IMR-90 (cell line): ENCODE results near the gene ZNF268. TPM values are rescaled to one million over a fixed set of nuclear protein-coding genes. Genes with fewer than 3 reads are reported as not detected.

Experiments used
- ATAC-seq: fragments of 200-7000 bp; cut with Tn5 transposase; 2 replicates; pipeline ENCODE4 v1.9.1; 2020; ENCODE audit warnings: low read depth, mild to moderate bottlenecking, moderate library complexity
- BruUV-seq: library from RNA; stranded (reverse); fragments of 400-500 nt; replicated peaks from 2 replicates; lab custom pipeline; 2021; lab: Mats Ljungman, UMichigan
- CTCF ChIA-PET: fragments of 300-600 bp; formaldehyde crosslinking; extraction: SDS; loops from one replicate; lab custom pipeline; 2021; ENCODE audit warnings: antibody characterized with exemption; lab: Yijun Ruan, JAX
- POLR2A ChIA-PET: fragments of 300-600 bp; sonication (Branson Sonifier 250); formaldehyde crosslinking; loops from one replicate; lab custom pipeline; 2022; ENCODE audit warnings: antibody characterized with exemption; ENCODE audit not compliant: unreplicated experiment; lab: Charles Lee
- DNase-seq: peaks from one replicate; pipeline ENCODE4 v3.0.0; 2013
- H2AFZ ChIP-seq: replicated peaks from 2 replicates; pipeline ENCODE3; 2013; ENCODE audit warnings: low read length, mild to moderate bottlenecking; ENCODE audit not compliant: poor library complexity
- H2AK5ac ChIP-seq: 2 replicates; pipeline ENCODE4 v1.6.1; 2013; ENCODE audit warnings: low read depth, low read length, inconsistent platforms
- H2AK9ac ChIP-seq: replicated peaks from 2 replicates; pipeline ENCODE3; 2013; ENCODE audit warnings: mild to moderate bottlenecking, low read depth, low read length, moderate library complexity; ENCODE audit not compliant: poor library complexity
- H2BK120ac ChIP-seq: 2 replicates; pipeline ENCODE4 v1.6.1; 2013; ENCODE audit warnings: low read depth, low read length, inconsistent platforms
- H2BK15ac ChIP-seq: 3 replicates; pipeline ENCODE4 v1.6.1; 2013; ENCODE audit warnings: low read depth, low read length, inconsistent platforms
- H2BK20ac ChIP-seq: 2 replicates; pipeline ENCODE4 v1.6.1; 2013; ENCODE audit warnings: low read depth, mild to moderate bottlenecking, inconsistent platforms, low read length, moderate library complexity
- H2BK5ac ChIP-seq: 2 replicates; pipeline ENCODE4 v1.6.1; 2013; ENCODE audit warnings: mild to moderate bottlenecking, low read depth, low read length, inconsistent platforms; ENCODE audit not compliant: poor library complexity, severe bottlenecking
- H3K14ac ChIP-seq: replicated peaks from 2 replicates; pipeline ENCODE4 v1.6.1; 2013; ENCODE audit warnings: low read depth, low read length, inconsistent platforms
- H3K18ac ChIP-seq: 2 replicates; pipeline ENCODE4 v1.6.1; 2013; ENCODE audit warnings: low read depth, low read length, control low read depth
- H3K23ac ChIP-seq: 2 replicates; pipeline ENCODE4 v1.6.1; 2013; ENCODE audit warnings: low read depth, low read length, inconsistent platforms
- H3K27ac ChIP-seq: 2 replicates; pipeline ENCODE4 v1.5.1; 2013; ENCODE audit warnings: mild to moderate bottlenecking, control low read depth, low read length; ENCODE audit not compliant: insufficient read depth
- H3K27me3 ChIP-seq: 2 replicates; pipeline ENCODE4 v1.6.1; 2013; ENCODE audit warnings: low read length; ENCODE audit not compliant: control insufficient read depth, insufficient read depth
- H3K36me3 ChIP-seq: 2 replicates; pipeline ENCODE4 v1.6.1; 2013; ENCODE audit warnings: low read length, mixed read lengths; ENCODE audit not compliant: control insufficient read depth, insufficient read depth
- H3K4ac ChIP-seq: 2 replicates; pipeline ENCODE4 v1.6.1; 2013; ENCODE audit warnings: low read depth, low read length, inconsistent platforms
- H3K4me1 ChIP-seq: 2 replicates; pipeline ENCODE4 v1.6.1; 2013; ENCODE audit warnings: low read length, mixed read lengths; ENCODE audit not compliant: control insufficient read depth, insufficient read depth
- H3K4me2 ChIP-seq: 2 replicates; pipeline ENCODE4 v1.6.1; 2013; ENCODE audit warnings: low read depth, mild to moderate bottlenecking, control low read depth, low read length, moderate library complexity
- H3K4me3 ChIP-seq: 2 replicates; pipeline ENCODE4 v1.5.1; 2013; ENCODE audit warnings: low read depth, mild to moderate bottlenecking, control low read depth, low read length, moderate library complexity; ENCODE audit not compliant: insufficient read depth
- H3K56ac ChIP-seq: 2 replicates; pipeline ENCODE4 v1.6.1; 2013; ENCODE audit warnings: low read length, inconsistent platforms; ENCODE audit not compliant: insufficient read depth; ENCODE audit errors: extremely low read depth
- H3K79me1 ChIP-seq, 2 experiments: 2 replicates each; pipeline ENCODE4 v1.6.1; 2013; ENCODE audit warnings: low read length in 2 of 2, inconsistent platforms in 1 of 2, low read depth in 1 of 2
- H3K9ac ChIP-seq: 2 replicates; pipeline ENCODE4 v1.6.1; 2013; ENCODE audit warnings: low read depth, low read length, control low read depth
- H3K9me1 ChIP-seq: 2 replicates; pipeline ENCODE4 v1.6.1; 2013; ENCODE audit warnings: low read length, inconsistent platforms; ENCODE audit not compliant: insufficient read depth
- H3K9me3 ChIP-seq: 2 replicates; pipeline ENCODE4 v1.6.1; 2013; ENCODE audit warnings: low read length; ENCODE audit not compliant: control insufficient read depth, insufficient read depth
- H4K20me1 ChIP-seq: 2 replicates; pipeline ENCODE4 v1.6.1; 2013; ENCODE audit warnings: low read length, inconsistent platforms; ENCODE audit not compliant: insufficient read depth
- H4K5ac ChIP-seq: 2 replicates; pipeline ENCODE4 v1.6.1; 2013; ENCODE audit warnings: mild to moderate bottlenecking, low read depth, low read length, control low read depth
- H4K8ac ChIP-seq, 2 experiments: 2 replicates each; pipeline ENCODE4 v1.6.1; 2013; ENCODE audit warnings: low read depth in 2 of 2, low read length in 2 of 2, control low read depth in 1 of 2, inconsistent platforms in 1 of 2
- H4K91ac ChIP-seq: 2 replicates; pipeline ENCODE4 v1.6.1; 2013; ENCODE audit warnings: low read depth, low read length, inconsistent platforms; ENCODE audit not compliant: insufficient read depth
- CEBPB ChIP-seq: IDR thresholded peaks from 2 replicates; pipeline ENCODE4 v1.6.1; 2012; ENCODE audit warnings: low read depth, low read length, improper control_type of control experiment
- CHD1 ChIP-seq: IDR thresholded peaks from 2 replicates; pipeline ENCODE4 v1.6.1; 2012; ENCODE audit warnings: low read depth, low read length, improper control_type of control experiment
- CTCF ChIP-seq: conservative IDR thresholded peaks from 2 replicates; pipeline ENCODE4 v1.5.1; 2012; ENCODE audit warnings: mild to moderate bottlenecking, low read depth, low read length, improper control_type of control experiment
- ELK1 ChIP-seq: fragments of 150-350 bp; IDR thresholded peaks from 2 replicates; pipeline ENCODE4 v1.6.1; 2016; ENCODE audit warnings: low read depth, mild to moderate bottlenecking, low read length, moderate library complexity, borderline replicate concordance
- FOS ChIP-seq: fragments of 150-350 bp; IDR thresholded peaks from 2 replicates; pipeline ENCODE4 v1.6.1; 2016; ENCODE audit warnings: low read depth, low read length
- MAFK ChIP-seq: IDR thresholded peaks from 2 replicates; pipeline ENCODE4 v1.6.1; 2012; ENCODE audit warnings: low read depth, low read length, improper control_type of control experiment
- MAZ ChIP-seq: IDR thresholded peaks from 2 replicates; pipeline ENCODE4 v1.6.1; 2012; ENCODE audit warnings: low read depth, mild to moderate bottlenecking, low read length, improper control_type of control experiment, moderate library complexity, borderline replicate concordance
- MXI1 ChIP-seq: IDR thresholded peaks from 2 replicates; pipeline ENCODE4 v1.6.1; 2012; ENCODE audit warnings: low read depth, mild to moderate bottlenecking, low read length, moderate library complexity, borderline replicate concordance
- NFE2L2 ChIP-seq: fragments of 150-350 bp; IDR thresholded peaks from 2 replicates; pipeline ENCODE4 v1.6.1; 2016; ENCODE audit warnings: low read depth, mild to moderate bottlenecking, low read length
- POLR2A ChIP-seq: IDR thresholded peaks from 2 replicates; pipeline ENCODE4 v1.6.1; 2012; ENCODE audit warnings: mild to moderate bottlenecking, low read depth, low read length
- RAD21 ChIP-seq: IDR thresholded peaks from 2 replicates; pipeline ENCODE4 v1.6.1; 2012; ENCODE audit warnings: low read length, improper control_type of control experiment
- RCOR1 ChIP-seq: IDR thresholded peaks from 2 replicates; pipeline ENCODE4 v1.6.1; 2012; ENCODE audit warnings: mild to moderate bottlenecking, low read length, improper control_type of control experiment; ENCODE audit not compliant: insufficient replicate concordance
- RFX5 ChIP-seq: IDR thresholded peaks from 2 replicates; pipeline ENCODE4 v1.8.0; 2012; ENCODE audit warnings: low read depth, mild to moderate bottlenecking, low read length, moderate library complexity
- SMC3 ChIP-seq: fragments of 150-350 bp; IDR thresholded peaks from 2 replicates; pipeline ENCODE4 v1.6.1; 2016; ENCODE audit warnings: low read depth, mild to moderate bottlenecking, antibody characterized with exemption, low read length, moderate library complexity
- USF2 ChIP-seq: fragments of 150-350 bp; IDR thresholded peaks from 2 replicates; pipeline ENCODE4 v1.6.1; 2017; ENCODE audit warnings: mild to moderate bottlenecking, antibody characterized with exemption, low read length, low read depth
- WGBS, 2 experiments: methylation state at CpG; one replicate each; pipeline versions ENCODE4 v1.1.5 to v1.1.7; 2013; ENCODE audit warnings: missing lambda C conversion rate in 2 of 2; ENCODE audit not compliant: insufficient read length in 1 of 2; ENCODE audit errors: extremely low coverage in 2 of 2; 5-methylcytosine and 5-hydroxymethylcytosine counted together
- dilution Hi-C: fragments of 300-500 bp; cut with HindIII; formaldehyde crosslinking; loops from one replicate; pipeline ENCODE4 v1.14.3; 2018; ENCODE audit warnings: low sequenced_read_pairs; ENCODE audit not compliant: unreplicated experiment
- in situ Hi-C: fragments of 300-500 bp; cut with MboI; formaldehyde crosslinking; loops from 3 replicates; pipeline ENCODE4 v1.14.3; 2019; ENCODE audit warnings: low sequenced_read_pairs, inconsistent platforms, mixed read lengths
- intact Hi-C: fragments of 100-400 bp; cut with micrococcal nuclease; formaldehyde crosslinking; loops from 2 replicates; pipeline ENCODE4 v1.10.0; 2022
- polyA plus RNA-seq, 3 experiments: library from polyadenylated mRNA; depleted of rRNA; stranded (reverse); fragments of >200 nt; gene quantifications; 2 replicates each; pipeline ENCODE4 v1.2.3, GENCODE V29; 2012; ENCODE audit warnings: low replicate concordance in 1 of 3
- total RNA-seq: library from RNA; depleted of rRNA; stranded (reverse); fragments of >200 nt; gene quantifications from 2 replicates; pipeline ENCODE4 v1.2.3, GENCODE V29; 2012

The ZNF268 gene
- total and polyA plus RNA-seq, 2 of the 4 experiments (the other 2 are of a cell fraction), result 6.7 to 54.5 TPM

DNA sequence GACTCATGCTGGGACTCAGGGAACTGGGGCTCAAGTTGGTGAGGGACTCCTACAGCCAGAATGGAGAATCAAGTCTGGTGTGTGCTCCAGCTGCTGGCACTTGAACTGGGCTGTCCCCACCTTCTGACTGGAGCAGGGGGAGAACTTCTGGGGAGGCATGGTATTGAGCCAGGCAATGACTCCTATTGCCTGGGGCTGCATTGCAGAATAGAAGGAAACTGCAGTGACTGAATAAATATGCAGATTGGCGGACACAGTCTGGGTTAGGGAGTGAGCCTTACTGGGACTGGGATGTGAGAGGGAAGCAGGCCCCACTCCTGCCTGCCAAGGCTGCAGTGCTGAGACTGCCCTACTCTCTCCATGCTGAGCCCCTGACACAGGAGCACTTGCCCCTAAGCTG lies 8.8 kb upstream of the ZNF268 start:
- H3K9me3 ChIP-seq, result peaks cover 26% of the 10 kb centered on the region
- H3K4me1 ChIP-seq, result no peaks in the 10 kb centered on the region
- no peak overlapping the region for H2BK5ac ChIP-seq
- H2BK120ac ChIP-seq, result no peak overlapping the region
- H3K18ac ChIP-seq, result no peak overlapping the region
- H2BK20ac ChIP-seq, result no peak overlapping the region
- no peak overlapping the region for H4K91ac ChIP-seq
- no peak for TF ChIP-seq CHD1
- no peak for TF ChIP-seq FOS
- TF ChIP-seq MAZ, result no peak
- TF ChIP-seq CTCF, result no peak
- no peak for TF ChIP-seq RAD21
- TF ChIP-seq SMC3, result no peak
- TF ChIP-seq MAFK, result no peak
- no peak for TF ChIP-seq CEBPB
- no peak for TF ChIP-seq POLR2A
- TF ChIP-seq RCOR1, result no peak
- no peak for TF ChIP-seq NFE2L2
- TF ChIP-seq ELK1, result no peak
- no peak for TF ChIP-seq USF2
- no peak for TF ChIP-seq RFX5
- TF ChIP-seq MXI1, result no peak
- DNase-seq (no peak), ATAC-seq (no peak)
- H3K23ac ChIP-seq, result no peak overlapping the region
- ChIA-PET POLR2A (no interaction called here), CTCF (no interaction called here)
- no peak overlapping the region for H3K9ac ChIP-seq
- H3K4me2 ChIP-seq, result no peak overlapping the region
- H4K20me1 ChIP-seq, result no peaks in the 10 kb centered on the region
- H2AFZ ChIP-seq, result peak overlapping the region; percentile 21
- no TSS peak for BruUV-seq
- no peak overlapping the region for H2AK5ac ChIP-seq
- H2AK9ac ChIP-seq, result no peak overlapping the region
- intact Hi-C loops (no loop called here), dilution Hi-C loops (no loop called here), in situ Hi-C loops (no loop called here)
- no CpG with 5 or more reads among the region's 1 CpG for WGBS, 2 experiments
- no peak overlapping the region for H3K14ac ChIP-seq
- no peaks in the 10 kb centered on the region for H3K27me3 ChIP-seq
- no peak overlapping the region for H3K4ac ChIP-seq
- H3K56ac ChIP-seq, result no peak overlapping the region
- no peaks in the 10 kb centered on the region for H3K9me1 ChIP-seq
- H3K36me3 ChIP-seq, result no peaks in the 10 kb centered on the region
- no peak overlapping the region for H2BK15ac ChIP-seq
- H3K27ac ChIP-seq, result no peak overlapping the region
- H3K4me3 ChIP-seq, result no peak overlapping the region
- H4K8ac ChIP-seq, result no peak overlapping the region
- no peak overlapping the region for H4K5ac ChIP-seq
- no peaks in the 10 kb centered on the region for H3K79me1 ChIP-seq
